Measurements from ENCODE around the gene IPO13. TPM values are rescaled to one million over a fixed set of nuclear protein-coding genes. Genes with fewer than 3 reads are reported as not detected.

The IPO13 gene
- total RNA-seq, 1 experiment from 2014 or later, result 33.7 TPM

- Histone ChIP-seq H3F3A (ENCODE audit: low read length, unreplicated experiment) (no peaks in the 10 kb centered on the region), H3K9me2 (replicated peaks; ENCODE audit: low read length) (no peaks in the 10 kb centered on the region), H3K27me3 (ENCODE audit: low read length) (no peaks in the 10 kb centered on the region), H3K36me3 (ENCODE audit: low read depth, low read length) (no peaks in the 10 kb centered on the region; the same call in 1 of the 2 replicates), H3K9ac (ENCODE audit: low read length) (peak within 1 kb of the TSS; percentile 64), H2AFZ (ENCODE audit: low read length) (peak within 1 kb of the TSS; percentile 77), H3K27ac (ENCODE audit: low read length) (peak within 1 kb of the TSS; percentile 55), H3K79me2 (ENCODE audit: low read length) (peaks cover 6% of the 10 kb centered on the region; the same call in 1 of the 2 replicates), H3K9me3 (ENCODE audit: low read length) (no peaks in the 10 kb centered on the region), H3K4me3 (ENCODE audit: low read length) (peak within 1 kb of the TSS; percentile 68), H4K20me1 (ENCODE audit: low read length) (no peaks in the 10 kb centered on the region), H3K4me2 (ENCODE audit: low read length) (peak within 1 kb of the TSS; percentile 82), H3K4me1 (ENCODE audit: insufficient read depth, low read length) (peaks cover 57% of the 10 kb centered on the region)
- ChIA-PET POLR2A (ENCODE audit: unreplicated experiment) (interaction anchor here (0.6 to 0.7 kb wide), 2 partner anchors 170 to 811 kb away, joined by 3 read pairs; no protein-coding TSS in a partner anchor), CTCF (interaction anchor here (0.6 to 3.9 kb wide), 7 partner anchors 13 to 208 kb away, joined by 3 to 83 read pairs (median 3); partner anchors contain the start of gene IPO13)
- intact Hi-C loops (cut with micrococcal nuclease), result loop anchor here (1.0 to 5.0 kb wide), 4 partner anchors 86 to 405 kb away; no protein-coding TSS in a partner anchor
- peak; percentile 73 for DNase-seq
- BruUV-seq (replicated peaks), result no TSS peak
- TF ChIP-seq EZH2phosphoT487 (IDR thresholded peaks at IDR 0.05; ENCODE audit: borderline replicate concordance, low read length) (no peak), EZH2 (IDR thresholded peaks at IDR 0.05; ENCODE audit: low read length, unreplicated experiment) (no peak), CTCF (conservative IDR thresholded peaks at IDR 0.05; ENCODE audit: low read depth, low read length) (no peak)
- ATAC-seq, result peak; percentile 56
These were observed 13.2 kb upstream of the IPO13 start, which contains the start of gene ARTN for GRCh38 chr1:43933386-43934100. Gene ARTN (plus strand): TSS chr1:43933801. CDS start chr1:43935657, 1,856 bp downstream.

GRCh38 chr1:43934101-43934985 is 12.4 kb upstream of the IPO13 start:
- Histone ChIP-seq H3K4me3 (ENCODE audit: low read length) (peak overlapping the region; percentile 68), H3K9me3 (ENCODE audit: low read length) (no peaks in the 10 kb centered on the region), H3K36me3 (ENCODE audit: low read depth, low read length) (no peaks in the 10 kb centered on the region; the same call in 1 of the 2 replicates), H3F3A (ENCODE audit: low read length, unreplicated experiment) (no peaks in the 10 kb centered on the region), H3K79me2 (ENCODE audit: low read length) (peaks cover 6% of the 10 kb centered on the region; the same call in 1 of the 2 replicates), H2AFZ (ENCODE audit: low read length) (peak overlapping the region; percentile 77), H3K4me2 (ENCODE audit: low read length) (peak overlapping the region; percentile 82), H3K4me1 (ENCODE audit: insufficient read depth, low read length) (peaks cover 56% of the 10 kb centered on the region), H4K20me1 (ENCODE audit: low read length) (no peaks in the 10 kb centered on the region), H3K27ac (ENCODE audit: low read length) (peak overlapping the region; percentile 55), H3K9ac (ENCODE audit: low read length) (peak overlapping the region; percentile 64), H3K9me2 (replicated peaks; ENCODE audit: low read length) (no peaks in the 10 kb centered on the region), H3K27me3 (ENCODE audit: low read length) (no peaks in the 10 kb centered on the region)
- DNase-seq (peak; percentile 75), ATAC-seq (peak; percentile 53)
- intact Hi-C loops (cut with micrococcal nuclease), result loop anchor here (1.0 to 5.0 kb wide), 4 partner anchors 87 to 406 kb away; no protein-coding TSS in a partner anchor
- POLR2A ChIA-PET (ENCODE audit: unreplicated experiment), result interaction anchor here (0.5 kb wide), 1 partner anchor 169 kb away, joined by 4 read pairs; no protein-coding TSS in a partner anchor
- BruUV-seq (replicated peaks), result TSS peak; percentile 26
- TF ChIP-seq CTCF (conservative IDR thresholded peaks at IDR 0.05; ENCODE audit: low read depth, low read length) (peak; percentile 67), EZH2phosphoT487 (IDR thresholded peaks at IDR 0.05; ENCODE audit: borderline replicate concordance, low read length) (no peak)
- CTCF ChIA-PET, result interaction anchor here (0.6 to 3.9 kb wide), 12 partner anchors 12 to 227 kb away, joined by 3 to 83 read pairs (median 4); partner anchors contain the start of genes DPH2, IPO13 and ST3GAL3
